GM19240 (cell line): ENCODE data around the gene POMGNT2.
"Not testable (repeated sequence)": the region's sequence is repeated elsewhere in the genome, so short reads cannot be mapped to it uniquely, and the experiment has no call there.

Experiments used
- DNase-seq: peaks from one replicate; pipeline ENCODE4 v3.0.0; 2011; ENCODE audit warnings: low spot score; ENCODE audit not compliant: insufficient read length

POMGNT2 gene

GRCh38 chr3:43045079-43045478, 60.8 kb downstream of the POMGNT2 start:
- not testable (repeated sequence) for DNase-seq

DNA sequence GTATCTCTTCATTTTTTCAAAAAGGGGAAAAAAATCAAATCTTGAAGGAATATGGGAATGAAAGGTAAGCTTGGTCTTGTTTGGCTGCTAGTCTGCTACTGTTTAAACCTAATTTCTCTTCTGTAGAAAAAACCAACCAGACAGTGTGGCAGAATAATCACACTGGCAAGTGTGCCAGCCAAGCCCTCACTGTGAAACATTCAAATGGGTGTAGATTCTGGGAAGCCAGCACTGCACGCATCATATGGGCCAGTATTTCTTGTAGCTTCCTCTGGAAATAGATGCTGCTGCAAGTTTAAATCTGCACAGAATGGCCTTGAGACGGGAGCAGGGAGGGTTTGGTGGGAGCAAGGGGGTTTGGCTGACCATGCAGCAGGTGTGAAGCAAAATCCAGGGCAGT, 62.1 kb downstream of the POMGNT2 start:
- DNase-seq, result no peak

- no peak for DNase-seq
Measured at GRCh38 chr3:43043071-43043766, 62.7 kb downstream of the POMGNT2 start.

- no peak for DNase-seq
Measured at GRCh38 chr3:43041517-43041916, 64.4 kb downstream of the POMGNT2 start.

DNA sequence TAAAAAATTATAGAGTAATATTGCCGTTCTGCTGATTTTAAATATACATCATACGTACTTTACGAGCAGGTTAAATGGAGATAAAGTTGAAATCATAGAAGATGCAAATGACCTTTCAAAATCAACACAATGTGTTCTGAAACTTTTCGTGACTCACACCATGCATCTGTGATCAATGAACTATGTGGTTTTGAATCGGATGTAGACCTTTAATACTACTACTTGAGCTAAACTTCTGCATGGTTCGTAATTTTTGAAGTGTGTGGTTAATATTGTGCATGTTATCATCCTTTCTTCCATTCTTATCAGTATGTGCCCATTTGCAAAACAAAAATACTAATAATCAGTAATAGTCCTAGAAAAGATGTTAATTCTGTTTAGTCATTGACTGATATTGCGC, 67.9 kb downstream of the POMGNT2 start:
- no peak for DNase-seq

GRCh38 chr3:43036621-43037423, 69.1 kb downstream of the POMGNT2 start:
- no peak for DNase-seq

DNA sequence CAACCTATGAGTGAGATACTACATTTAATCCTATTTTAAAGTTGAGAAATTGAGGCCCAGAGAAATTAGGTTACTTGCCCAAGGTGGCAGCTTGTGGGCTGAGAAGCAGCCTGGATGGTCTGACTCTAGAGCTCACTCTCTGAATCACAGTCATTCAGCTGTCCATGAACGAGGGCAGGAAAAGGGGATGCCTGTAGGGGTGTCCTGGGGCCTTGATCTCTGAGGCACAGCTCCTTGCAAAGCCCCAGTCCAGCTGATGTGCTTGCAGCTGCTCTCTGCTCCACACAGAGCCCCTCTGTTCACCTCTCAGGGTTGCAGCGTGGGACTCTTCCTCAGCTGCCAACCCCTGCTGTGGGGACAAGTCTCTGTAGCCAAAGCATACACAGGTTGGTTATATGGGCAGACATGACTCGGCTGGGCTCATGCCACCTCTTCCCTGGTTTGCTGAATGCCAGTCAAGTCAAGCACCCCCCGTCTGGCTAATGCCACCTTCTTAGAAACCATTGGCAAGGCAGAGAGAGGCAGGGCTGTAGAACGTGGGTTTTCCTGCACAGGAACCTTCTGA, 70.0 kb downstream of the POMGNT2 start:
- no peak for DNase-seq

DNA sequence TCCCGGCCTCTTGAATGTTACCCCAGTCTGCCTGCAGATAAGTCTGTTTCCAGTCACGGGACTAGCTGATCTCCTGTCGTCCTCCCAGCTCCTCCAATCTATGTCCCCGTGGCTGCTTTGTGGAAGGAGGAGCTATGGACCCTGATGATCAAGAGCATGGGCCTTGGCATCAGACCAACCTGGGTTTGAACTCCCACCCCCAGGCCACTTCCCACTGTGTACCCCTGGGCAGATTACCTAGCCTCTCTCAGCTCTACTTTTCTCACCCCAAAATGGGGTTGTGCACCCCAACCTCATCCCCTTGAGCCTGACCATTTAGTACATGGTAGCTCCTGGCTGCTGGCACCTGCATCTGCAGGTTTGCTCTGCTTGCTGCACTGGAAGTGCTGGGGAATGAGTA, 71.0 kb downstream of the POMGNT2 start:
- DNase-seq, result no peak

DNA sequence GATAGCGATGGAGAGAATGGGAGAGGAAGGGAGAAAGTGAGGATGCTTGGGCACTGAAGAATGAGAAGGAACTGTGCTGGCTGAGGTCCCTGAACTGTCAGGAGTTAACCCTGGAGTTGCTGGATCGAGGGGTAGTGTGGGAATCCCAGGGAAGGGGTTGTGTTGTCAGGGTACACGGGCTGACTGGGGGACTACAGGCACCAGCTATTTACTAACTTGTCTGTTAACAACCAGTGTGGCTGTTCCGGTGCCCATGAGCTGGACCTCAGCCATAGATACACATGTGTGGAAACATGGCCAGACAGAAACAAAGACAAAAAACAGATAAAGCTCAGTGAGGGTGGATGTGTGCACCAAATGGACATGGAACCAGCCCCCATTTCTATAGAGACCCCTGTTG, 71.7 kb downstream of the POMGNT2 start:
- DNase-seq, result no peak

GRCh38 chr3:43032646-43033628, 72.9 kb downstream of the POMGNT2 start:
- DNase-seq, result no peak

DNA sequence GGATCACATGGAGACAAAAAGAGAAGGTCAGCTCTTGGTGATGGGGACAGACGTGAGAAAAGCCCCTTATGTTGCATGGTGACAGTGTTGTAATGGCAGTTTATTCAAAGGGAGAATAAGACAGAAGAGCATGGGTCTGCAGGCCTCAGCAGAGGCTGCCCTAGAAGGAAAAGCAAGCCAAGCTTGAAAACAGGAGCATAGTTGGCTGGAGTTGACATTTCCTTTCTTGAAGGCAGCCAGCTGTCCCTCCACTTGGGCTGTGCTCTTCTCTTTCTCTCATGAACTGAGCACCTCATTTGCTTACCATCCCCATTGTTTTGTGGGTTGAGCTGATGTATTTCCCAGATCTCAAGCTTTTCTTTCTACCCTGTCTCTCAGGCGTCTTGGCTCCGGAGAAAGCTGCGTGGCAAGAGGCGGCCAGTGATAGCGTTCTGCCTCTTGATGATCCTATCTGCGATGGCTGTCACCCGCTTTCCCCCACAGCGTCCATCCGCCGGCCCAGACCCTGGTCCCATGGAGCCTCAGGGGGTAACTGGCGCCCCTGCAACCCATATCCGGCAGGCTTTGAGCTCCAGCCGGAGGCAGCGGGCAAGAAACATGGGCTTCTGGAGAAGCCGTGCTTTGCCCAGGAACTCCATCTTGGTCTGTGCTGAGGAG, 73.9 kb downstream of the POMGNT2 start:
- no peak for DNase-seq

DNA sequence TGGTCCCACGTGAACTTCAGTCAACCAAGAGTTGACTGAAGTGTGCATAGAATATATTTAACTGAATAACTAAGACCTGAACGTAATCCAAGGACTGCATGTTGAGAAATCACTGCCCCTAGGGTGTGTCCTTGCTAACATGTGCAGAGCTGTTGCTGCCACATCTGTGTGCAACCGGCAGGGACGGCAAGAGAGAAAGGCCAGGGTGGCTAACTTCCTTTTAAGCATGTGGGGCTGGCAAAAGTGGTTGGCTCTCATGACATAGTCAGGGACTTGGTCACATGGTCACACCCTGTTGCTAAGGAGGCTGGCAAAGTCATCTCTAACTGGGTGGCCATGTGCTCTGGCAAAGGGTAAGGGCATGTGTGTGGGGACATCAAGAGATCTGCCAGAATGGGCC, 74.4 kb downstream of the POMGNT2 start:
- no peak for DNase-seq

DNA sequence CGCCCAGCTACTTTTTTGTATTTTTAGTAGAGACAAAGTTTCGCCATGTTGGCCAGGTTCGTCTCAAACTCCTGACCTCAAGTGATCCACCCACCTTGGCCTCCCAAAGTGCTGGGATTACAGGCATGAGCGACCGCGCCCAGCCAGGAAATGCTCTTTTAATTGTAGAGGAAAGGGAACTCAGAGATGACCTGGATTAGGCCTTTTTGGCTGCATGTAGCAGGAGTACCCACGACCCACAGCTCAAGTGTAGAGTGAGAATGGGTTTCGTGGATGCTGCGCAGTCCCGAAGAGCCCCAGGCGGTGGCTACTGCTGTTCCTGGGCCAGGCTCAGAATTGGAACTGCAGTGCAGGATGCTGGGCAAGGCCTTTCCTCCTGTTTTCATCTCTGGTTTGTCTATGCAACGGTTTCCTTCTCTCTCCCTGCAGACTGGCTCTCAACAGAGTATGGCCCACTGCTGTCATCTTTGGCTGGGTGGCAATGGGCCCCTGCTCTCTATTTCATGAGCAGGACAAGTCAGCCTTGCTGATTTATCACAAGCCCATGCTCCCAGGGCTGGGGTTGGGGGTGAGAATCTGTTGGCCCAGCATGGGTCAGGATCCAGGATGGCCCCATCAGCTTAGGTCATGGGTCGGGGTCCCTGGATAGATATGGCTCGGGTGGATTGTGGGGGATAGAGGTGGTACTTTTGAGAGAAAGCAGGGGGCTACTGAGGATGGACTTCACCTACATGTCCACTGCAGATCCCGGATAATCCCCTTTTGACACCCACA, 75.5 kb downstream of the POMGNT2 start:
- DNase-seq, result no peak
